Left hindlimb (tissue), 1 donor: ENCODE results near the gene OPTN.

Source experiments
- DNase-seq: peaks from one replicate; pipeline ENCODE4 v3.0.0-alpha.2; 2018

OPTN gene

DNA sequence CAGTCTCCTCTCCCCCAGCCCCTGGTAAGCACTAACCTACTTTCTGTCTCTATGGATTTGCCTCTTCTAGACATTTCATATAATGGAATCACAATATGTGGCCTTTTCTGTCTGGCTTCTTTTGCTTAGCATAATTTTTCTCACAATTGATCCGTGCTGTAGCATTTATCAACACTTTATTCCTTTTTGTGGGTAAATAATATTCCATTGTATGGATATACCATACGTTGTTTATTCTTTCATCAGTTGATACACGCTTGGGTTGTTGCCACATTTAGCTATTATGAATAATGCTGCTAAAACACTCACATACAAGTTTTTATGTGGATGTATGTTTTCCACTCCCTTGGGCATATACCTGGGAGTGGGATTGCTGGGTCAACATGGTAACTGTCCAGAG is 87.2 kb downstream of the OPTN start:
- DNase-seq = no peak
